Measurements from ENCODE around the gene TMPRSS13.
A peak's percentile ranks its signal among the peaks of the same experiment; 100 is the strongest.

TMPRSS13 gene

GRCh38 chr11:117913736-117914397 is 15.3 kb downstream of the TMPRSS13 start:
- no peak for DNase-seq (ENCODE audit: low read depth in 3 of 3)

DNA sequence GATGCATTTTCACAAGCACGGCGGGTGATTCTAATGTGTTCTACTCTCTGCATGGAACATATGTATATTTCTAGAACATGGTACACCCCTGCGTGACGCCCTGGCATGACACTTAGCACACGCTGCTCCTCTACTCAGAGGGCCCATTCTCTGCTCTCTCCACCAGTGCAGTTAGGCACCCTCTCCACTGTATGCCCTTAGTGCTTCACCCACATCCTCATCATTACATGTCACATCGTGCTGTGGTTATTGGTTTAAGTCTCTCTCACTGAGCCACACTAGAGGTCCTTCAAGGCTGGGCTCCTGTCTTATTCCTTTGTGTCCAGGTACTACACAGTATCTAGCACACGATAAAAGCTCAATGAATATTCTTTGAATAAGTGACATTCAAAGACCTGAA is 16.7 kb downstream of the TMPRSS13 start:
- no peak for DNase-seq (ENCODE audit: low read depth in 3 of 3)

DNA sequence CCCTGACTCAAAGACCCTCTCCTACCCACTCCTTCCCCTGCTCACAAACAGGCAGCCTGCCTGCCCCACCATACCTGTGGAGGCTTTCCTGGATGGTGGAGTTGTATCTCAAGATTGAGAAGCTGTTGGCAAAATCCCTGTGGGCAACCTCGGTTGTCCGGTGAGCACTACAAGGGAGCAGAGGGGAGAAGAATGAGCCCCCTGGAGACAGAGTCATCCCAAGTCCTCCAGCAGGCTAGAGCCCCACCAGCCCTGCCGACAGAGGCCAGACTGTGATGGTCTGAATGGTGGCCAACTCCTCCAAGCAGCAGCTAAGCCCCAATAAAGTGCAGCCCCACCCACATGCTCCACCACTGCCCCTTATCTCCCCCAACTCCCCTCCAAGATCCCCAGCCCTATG is 17.5 kb downstream of the TMPRSS13 start:
- no peak for DNase-seq (ENCODE audit: low read depth in 3 of 3)

DNA sequence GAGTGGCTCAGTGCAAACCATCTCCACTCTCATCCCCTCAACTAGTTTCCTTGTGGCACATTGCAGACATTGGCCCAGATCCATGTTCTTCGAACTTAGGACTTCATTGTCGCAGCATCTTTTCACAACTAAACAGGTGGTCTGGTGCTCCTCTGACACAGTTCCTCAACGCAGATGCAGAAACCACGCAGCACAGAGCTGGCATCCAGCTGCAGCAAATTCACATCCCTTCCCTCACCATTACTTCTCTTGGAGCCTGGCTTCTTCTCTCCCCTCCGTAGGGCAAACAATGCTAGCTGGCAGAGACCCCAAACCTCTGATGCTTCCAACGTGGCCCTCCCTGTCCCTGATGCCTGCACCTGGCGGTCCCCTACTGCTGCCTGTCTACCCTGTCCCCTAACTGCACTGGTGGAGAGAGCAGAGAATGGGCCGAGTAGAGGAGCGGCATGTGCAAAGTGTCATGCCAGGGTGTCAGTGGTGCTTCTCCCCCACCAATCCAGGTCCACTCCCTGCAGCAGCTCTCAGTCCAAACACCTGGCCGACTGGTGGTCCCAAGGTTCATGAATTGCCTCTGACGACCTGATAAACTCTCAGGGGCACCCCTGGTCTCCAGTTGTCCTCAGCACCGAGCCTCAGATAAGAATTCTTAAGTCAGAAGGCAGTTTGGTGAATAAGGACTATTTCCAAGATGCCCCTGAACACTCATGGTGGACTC is 18.1 kb downstream of the TMPRSS13 start:
- DNase-seq (ENCODE audit: low read depth in 3 of 3), result no peak

DNA sequence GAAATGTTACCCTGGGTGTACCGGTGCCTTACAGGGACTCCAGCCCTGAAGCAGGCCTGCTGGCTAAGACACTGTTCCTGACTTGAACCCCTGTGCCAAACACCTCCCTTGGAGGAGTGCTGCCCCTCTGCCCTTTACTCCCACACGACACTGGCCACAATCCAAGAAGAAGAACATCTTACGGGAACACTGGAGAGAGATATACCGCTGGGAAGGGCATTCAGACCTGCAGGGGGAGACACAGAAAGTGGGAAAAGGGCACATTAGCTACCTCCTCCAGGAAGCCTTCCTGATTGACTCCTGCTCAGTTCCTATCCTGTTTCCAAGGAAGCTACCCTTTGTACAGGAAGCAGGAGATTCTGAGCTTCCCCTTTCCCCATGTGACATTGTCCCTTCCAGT is 18.7 kb downstream of the TMPRSS13 start:
- DNase-seq (ENCODE audit: low read depth in 3 of 3), result no peak

DNA sequence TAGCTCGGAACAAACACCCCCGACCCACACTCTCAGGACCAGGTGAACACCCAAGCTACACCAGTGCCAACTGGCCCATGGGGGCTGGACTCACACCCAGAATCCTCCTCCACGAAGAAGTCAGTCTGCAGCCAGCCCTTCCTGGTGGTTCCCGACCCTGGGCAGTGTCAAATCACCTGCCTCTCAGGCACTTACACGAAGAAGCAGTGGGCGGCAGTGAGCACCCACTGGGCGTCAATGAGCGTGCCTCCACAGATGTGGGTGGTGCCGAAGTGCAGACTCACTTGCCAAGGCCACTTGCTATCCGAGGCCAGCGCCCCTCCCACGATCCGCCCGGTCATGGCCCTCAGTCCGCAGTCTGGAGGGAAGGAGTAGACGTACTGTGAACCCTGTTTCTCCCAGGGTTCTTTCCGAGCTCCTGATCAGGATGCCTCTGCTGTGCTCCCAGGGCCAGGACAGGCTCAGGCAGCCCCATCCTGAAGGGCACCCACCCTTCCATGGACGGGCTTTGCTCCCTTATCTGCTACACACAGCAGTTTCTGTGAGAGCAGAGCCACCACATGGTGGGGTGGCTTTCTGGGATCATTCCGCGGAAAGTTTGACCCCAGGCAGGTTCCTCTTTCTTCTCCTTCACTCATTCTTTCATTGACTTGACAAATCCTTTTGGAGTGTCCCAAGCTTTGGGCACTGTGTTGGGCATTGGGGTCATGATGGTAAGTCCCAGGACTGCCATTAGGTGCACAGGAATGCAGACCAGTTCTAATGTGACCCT is 19.4 kb downstream of the TMPRSS13 start:
- DNase-seq (ENCODE audit: low read depth in 3 of 3), result no peak

DNA sequence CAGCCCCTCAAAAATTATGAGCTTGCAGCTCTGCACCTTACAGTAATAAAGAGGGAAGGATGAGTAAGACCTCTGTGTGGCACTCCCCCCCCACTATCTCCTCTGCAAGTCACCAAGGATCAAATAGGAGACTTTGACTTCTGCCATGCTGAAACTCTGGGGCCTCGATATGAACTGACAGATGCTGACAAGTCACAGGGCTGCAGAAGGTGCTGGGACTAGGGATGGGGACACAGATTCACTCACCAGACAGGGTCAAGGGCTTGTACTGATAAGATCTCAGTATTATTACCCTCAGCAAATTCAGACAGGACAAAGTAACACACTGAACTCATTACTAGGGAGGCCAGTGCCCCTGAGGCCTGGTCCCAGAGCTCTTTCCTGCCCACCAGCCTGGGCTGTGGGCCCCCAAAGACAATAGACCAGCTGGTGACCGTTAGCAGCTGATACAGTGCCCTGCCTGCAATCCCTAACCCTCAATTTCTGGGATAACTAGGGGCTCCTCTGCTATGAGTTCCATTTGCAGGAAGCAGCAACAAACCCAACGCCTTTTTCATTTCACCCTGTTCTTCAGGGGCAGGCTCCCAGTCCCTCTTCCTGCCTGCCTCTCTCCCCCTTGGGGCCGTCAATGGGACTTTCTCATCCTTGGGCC is 20.1 kb downstream of the TMPRSS13 start:
- no peak for DNase-seq (ENCODE audit: low read depth in 3 of 3)

GRCh38 chr11:117908109-117908895 is 20.9 kb downstream of the TMPRSS13 start:
- no peak for DNase-seq (ENCODE audit: low read depth in 3 of 3)

GRCh38 chr11:117907276-117908108 is 21.7 kb downstream of the TMPRSS13 start:
- peak; percentile 25 to 69 (median 35) for DNase-seq (ENCODE audit: low read depth in 3 of 3)

- no peak for DNase-seq (ENCODE audit: low read depth in 3 of 3)
Measured at GRCh38 chr11:117906710-117907109, 22.5 kb downstream of the TMPRSS13 start.

DNA sequence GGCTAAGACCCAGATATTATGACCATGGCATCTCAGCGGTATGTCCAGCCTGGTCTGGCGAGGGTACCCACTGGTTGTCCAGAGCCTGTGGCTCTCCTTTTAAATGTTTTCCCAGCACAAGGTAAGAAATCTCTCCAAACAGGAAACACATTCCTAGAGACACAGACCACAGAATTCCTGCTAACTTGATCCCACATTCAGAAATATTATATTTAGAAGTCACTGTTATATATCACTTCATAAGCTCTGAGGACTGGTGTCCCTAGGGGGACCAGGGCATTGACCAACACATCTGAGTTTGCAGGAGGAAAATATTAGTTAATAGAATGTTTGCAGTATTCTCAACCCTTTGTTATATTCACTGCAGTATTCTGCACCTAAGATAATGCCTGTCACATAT is 23.1 kb downstream of the TMPRSS13 start:
- no peak for DNase-seq (ENCODE audit: low read depth in 3 of 3)

DNA sequence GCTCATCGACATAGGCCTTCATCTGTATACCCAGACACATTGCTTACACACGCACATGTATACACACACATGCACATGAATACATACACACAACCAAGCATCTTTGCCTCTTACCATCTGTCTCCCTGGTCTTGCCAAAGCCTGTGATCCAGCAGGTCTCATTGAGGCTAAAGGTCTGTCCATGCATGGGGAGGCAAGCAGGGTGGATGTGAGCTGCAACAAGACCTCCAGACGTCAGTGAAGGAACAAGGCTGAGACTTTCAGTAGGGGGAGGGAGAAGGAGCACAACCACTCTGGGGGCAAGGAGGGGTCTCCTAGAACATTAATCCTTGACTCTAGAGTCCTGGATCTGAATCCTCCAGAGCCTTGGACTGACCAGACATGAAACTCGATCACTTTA is 23.7 kb downstream of the TMPRSS13 start:
- DNase-seq (ENCODE audit: low read depth in 3 of 3), result no peak

GRCh38 chr11:117903505-117904382 is 25.5 kb downstream of the TMPRSS13 start:
- DNase-seq (ENCODE audit: low read depth in 3 of 3), result no peak

DNA sequence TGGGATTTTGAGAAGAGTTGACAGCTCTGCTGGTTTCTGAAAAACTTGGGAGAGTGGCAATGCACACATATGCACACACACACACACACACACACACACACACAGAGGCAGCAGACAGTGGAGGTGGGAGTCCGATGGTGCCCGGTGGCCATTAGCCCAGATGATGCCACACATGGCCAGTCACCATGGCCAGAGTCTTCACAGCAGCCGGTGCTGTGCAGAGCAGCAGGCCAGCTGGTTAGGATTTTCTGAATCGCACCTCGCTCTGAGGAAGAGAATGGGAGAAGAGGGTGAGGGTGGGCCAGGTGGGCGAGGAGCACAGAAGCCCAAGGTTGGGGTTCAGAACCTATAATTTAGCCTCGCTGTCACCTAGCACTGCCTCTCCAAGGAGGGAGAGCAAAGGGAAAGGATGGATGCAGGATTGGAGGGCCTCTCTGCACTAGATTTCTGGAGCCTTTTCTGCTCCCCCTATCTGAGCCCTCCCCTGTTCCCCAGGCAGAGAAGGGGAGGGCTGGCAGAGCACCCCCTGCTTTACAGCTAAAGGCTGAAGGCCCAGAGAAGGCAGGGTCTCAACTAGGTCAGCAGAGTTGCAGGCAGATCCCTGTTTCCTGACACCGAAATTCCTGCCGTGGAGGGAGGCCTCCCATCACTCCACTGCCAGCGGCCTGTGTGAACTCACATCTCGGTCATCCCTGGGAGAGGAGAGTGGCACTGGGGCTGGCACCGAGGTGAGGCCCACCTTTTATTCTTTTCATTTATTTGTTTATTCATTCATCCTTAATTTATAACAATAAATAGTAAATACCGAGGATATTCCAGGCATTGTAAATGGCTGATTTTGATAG is 27.0 kb downstream of the TMPRSS13 start:
- no peak for DNase-seq (ENCODE audit: low read depth in 3 of 3)

DNA sequence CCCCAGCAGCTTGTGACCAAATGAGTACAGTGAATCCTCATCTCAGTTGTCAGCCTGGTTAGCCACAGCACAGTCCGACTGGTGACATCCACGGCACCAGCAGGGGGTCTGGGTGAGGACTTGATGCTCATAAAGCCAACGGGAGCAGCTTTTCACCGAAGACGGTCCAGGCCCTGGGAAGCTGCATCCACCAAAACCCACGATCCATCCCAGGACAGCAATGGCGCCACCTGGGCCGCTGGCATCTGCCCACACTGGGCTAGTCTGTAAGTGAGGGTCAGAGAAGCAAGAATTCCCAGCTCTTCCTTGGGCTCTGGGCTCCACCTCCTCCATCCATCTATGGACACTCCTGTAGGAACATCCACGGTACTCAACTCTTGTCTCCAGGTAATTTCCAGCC is 27.6 kb downstream of the TMPRSS13 start:
- no peak for DNase-seq (ENCODE audit: low read depth in 3 of 3)

DNA sequence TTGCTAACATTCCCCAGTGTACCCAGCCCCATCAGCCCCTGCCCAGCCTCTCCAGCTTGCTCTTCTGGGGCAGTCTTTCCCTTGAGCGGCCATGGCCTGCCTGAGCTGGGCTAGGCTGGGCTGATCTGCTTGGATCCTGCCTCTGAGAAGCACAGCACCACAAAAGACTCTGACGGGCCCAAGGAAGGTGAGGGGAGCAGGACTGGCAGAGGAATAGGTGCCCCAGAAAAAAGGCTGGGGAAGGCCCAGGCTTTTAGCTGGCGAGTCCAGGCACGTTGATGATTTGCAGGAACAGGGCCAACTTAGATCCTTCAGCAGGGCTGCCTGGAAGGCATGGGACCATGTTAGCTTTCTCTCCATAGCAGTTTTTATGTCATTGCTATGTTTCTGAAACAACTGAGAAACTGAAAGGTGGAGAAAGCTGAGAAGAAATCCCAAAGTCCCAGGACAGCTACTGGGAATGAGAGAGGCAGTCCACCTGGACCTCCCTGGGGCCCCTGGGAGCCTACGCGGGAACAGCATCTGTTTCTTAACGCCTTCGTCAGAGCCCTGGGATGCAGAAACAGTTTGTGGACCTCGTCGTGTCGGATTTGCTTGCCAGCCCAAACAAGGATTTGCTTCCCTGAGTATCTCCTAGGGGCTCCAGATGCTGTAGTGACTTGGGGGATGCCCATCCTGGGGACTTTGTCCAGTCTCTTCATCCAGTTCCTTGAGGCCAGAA is 28.3 kb downstream of the TMPRSS13 start:
- no peak for DNase-seq (ENCODE audit: low read depth in 3 of 3)

DNA sequence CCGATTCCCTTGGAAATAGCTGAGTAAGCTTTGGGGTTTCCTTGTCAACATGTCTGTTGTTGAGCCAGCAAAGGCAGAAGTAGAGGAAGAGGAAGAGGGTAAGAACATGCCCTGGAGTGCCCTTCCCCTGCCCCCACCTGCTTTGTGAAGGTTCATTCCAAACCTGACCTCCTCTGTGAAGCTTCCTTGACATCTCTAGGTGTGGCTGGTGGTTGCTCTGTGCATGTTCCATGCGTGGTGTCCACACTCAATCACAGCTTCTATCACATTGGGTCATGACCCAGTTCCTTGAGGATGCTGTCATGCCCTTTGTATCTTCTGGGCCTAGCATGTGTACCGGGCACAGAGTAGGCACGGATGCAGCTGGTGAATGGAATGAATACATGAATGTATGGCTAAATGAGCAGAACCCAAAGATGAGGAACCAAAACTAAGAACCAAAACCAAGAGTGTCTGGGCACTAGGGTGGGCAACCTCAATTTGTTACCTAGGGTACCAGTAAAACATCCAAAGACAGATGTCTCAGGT is 29.0 kb downstream of the TMPRSS13 start:
- no peak for DNase-seq (ENCODE audit: low read depth in 3 of 3)

DNA sequence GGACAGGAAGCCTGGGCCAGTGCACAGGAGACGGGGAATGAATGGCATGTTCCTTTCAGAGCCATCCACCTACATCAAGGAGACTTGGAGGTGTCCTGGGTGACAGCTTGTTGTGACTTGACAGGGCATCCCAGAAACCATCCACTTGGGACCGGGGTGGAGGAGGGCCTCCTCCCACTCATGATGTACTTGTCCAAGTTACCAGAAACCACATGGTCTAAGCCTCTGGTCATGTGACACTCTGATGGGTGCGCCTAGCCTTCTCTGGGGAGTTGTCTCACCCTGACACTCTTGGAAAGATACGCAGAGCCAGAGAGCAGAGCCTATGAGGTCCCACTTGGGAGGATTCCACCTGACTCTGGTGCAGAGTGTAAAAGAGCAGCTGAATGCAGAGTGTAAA is 31.1 kb downstream of the TMPRSS13 start:
- no peak for DNase-seq (ENCODE audit: low read depth in 3 of 3)
